GM23338 (cell line): ENCODE results near the gene EXOC4.

ENCODE experiments used
- EZH2 ChIP-seq: fragments of 200-600 bp; sonication (generic); IDR thresholded peaks from one replicate; pipeline ENCODE4 v1.8.0; 2017; ENCODE audit warnings: antibody characterized with exemption, mild to moderate bottlenecking, low read depth; ENCODE audit not compliant: unreplicated experiment
- EZH2phosphoT487 ChIP-seq: fragments of 200-600 bp; sonication (generic); IDR thresholded peaks from one replicate; pipeline ENCODE4 v1.8.1; 2018; ENCODE audit warnings: antibody characterized with exemption; ENCODE audit not compliant: unreplicated experiment
- JUNB ChIP-seq: IDR thresholded peaks from one replicate; pipeline ENCODE4 v1.6.1; 2016; ENCODE audit warnings: antibody characterized with exemption; ENCODE audit not compliant: unreplicated experiment
- POLR2AphosphoS5 ChIP-seq: IDR thresholded peaks from 2 replicates; pipeline ENCODE4 v1.6.1; 2016; ENCODE audit warnings: antibody characterized with exemption, low read depth
- TF ChIP-seq, protein P1 (sequence below), 2 experiments: fragments of 200-600 bp in 1 of 2; sonication (generic) in 1 of 2; conservative IDR thresholded peaks; 2 replicates each; pipeline versions ENCODE4 v1.5.1 to v1.6.1; 2016 to 2017; ENCODE audit warnings: antibody characterized with exemption in 2 of 2, low read depth in 2 of 2, mild to moderate bottlenecking in 2 of 2, moderate library complexity in 1 of 2
- TF ChIP-seq, protein P2 (sequence below): IDR thresholded peaks from 2 replicates; pipeline ENCODE4 v1.6.1; 2016; ENCODE audit warnings: antibody characterized with exemption

GRCh38 chr7:133253519-133253875 is 619 bp downstream of the EXOC4 start:
- TF ChIP-seq POLR2AphosphoS5 (no peak), EZH2phosphoT487 (no peak), EZH2 (no peak), JUNB (no peak)
- TF ChIP-seq, protein P1, sequence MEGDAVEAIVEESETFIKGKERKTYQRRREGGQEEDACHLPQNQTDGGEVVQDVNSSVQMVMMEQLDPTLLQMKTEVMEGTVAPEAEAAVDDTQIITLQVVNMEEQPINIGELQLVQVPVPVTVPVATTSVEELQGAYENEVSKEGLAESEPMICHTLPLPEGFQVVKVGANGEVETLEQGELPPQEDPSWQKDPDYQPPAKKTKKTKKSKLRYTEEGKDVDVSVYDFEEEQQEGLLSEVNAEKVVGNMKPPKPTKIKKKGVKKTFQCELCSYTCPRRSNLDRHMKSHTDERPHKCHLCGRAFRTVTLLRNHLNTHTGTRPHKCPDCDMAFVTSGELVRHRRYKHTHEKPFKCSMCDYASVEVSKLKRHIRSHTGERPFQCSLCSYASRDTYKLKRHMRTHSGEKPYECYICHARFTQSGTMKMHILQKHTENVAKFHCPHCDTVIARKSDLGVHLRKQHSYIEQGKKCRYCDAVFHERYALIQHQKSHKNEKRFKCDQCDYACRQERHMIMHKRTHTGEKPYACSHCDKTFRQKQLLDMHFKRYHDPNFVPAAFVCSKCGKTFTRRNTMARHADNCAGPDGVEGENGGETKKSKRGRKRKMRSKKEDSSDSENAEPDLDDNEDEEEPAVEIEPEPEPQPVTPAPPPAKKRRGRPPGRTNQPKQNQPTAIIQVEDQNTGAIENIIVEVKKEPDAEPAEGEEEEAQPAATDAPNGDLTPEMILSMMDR (conservative IDR thresholded peaks at IDR 0.05; ENCODE audit: low read depth in 2 of 2) = no peak
- TF ChIP-seq, protein P2, sequence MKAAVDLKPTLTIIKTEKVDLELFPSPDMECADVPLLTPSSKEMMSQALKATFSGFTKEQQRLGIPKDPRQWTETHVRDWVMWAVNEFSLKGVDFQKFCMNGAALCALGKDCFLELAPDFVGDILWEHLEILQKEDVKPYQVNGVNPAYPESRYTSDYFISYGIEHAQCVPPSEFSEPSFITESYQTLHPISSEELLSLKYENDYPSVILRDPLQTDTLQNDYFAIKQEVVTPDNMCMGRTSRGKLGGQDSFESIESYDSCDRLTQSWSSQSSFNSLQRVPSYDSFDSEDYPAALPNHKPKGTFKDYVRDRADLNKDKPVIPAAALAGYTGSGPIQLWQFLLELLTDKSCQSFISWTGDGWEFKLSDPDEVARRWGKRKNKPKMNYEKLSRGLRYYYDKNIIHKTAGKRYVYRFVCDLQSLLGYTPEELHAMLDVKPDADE = no peak
